Aorta (tissue), 4 donors: ENCODE measurements around the gene NPR2. TPM values are rescaled to one million over a fixed set of nuclear protein-coding genes. Genes with fewer than 3 reads are reported as not detected.

Experiments used
- polyA plus RNA-seq, 2 donors: library from polyadenylated mRNA; stranded (reverse); fragments of 200-250 nt; gene quantifications; one replicate each; pipeline ENCODE4 v1.2.3, GENCODE V29; 2013
- total RNA-seq, 2 donors: library from RNA; stranded (reverse); fragmentation: NEBNext Ultra II Directional; extraction: Animal tissue kit (Norgen Biotek cat#: 25700); gene quantifications; one replicate each; pipeline ENCODE4 v1.2.1, GENCODE V29; 2021
- donor health status: healthy with polysubstance abuse.
- donor health status: Bipolar disorder and iron deficiency.
- donor health status: DM: no; HTN: no; CAD: no.
- donor health status: DM: yes; HTN: yes; CAD: no.

NPR2 gene
- total and polyA plus RNA-seq, 4 donors = 13.3 to 85.0 (median 42.7) TPM

Other genes starting within 250 kb of the NPR2 start
- gene TESK1, start 186.3 kb upstream of the NPR2 start, total RNA-seq = 10 to 100 TPM; 52.1 to 58.2 TPM
- 10 to 100 TPM; 23.8 to 81.0 TPM for gene TESK1, start 186.3 kb upstream of the NPR2 start, polyA plus RNA-seq
- gene CD72, start 173.2 kb upstream of the NPR2 start, total RNA-seq = 10 to 100 TPM in 1 of 2 donors, 1 to 10 TPM in 1; 3.7 to 11.5 TPM
- gene CD72, start 173.2 kb upstream of the NPR2 start, polyA plus RNA-seq = 1 to 10 TPM; 1.6 to 3.4 TPM
- 1 to 10 TPM in 1 of 2 donors, under 1 TPM in 1; 0.65 to 1.3 TPM for gene SIT1, start 140.7 kb upstream of the NPR2 start, total RNA-seq
- 1 to 10 TPM; 1.0 to 1.1 TPM for gene SIT1, start 140.7 kb upstream of the NPR2 start, polyA plus RNA-seq
- gene RMRP, start 133.6 kb upstream of the NPR2 start, total RNA-seq = over 10,000 TPM; 14,949 to 16,694 TPM
- gene RMRP, start 133.6 kb upstream of the NPR2 start, polyA plus RNA-seq = not detected
- 10 to 100 TPM; 53.7 to 79.6 TPM for gene CCDC107, start 133.3 kb upstream of the NPR2 start, total RNA-seq
- 100 to 1,000 TPM in 1 of 2 donors, 10 to 100 TPM in 1; 65.7 to 224 TPM for gene CCDC107, start 133.3 kb upstream of the NPR2 start, polyA plus RNA-seq
- gene ARHGEF39, start 126.4 kb upstream of the NPR2 start, total RNA-seq = 1 to 10 TPM in 1 of 2 donors, under 1 TPM in 1; 0.75 to 1.7 TPM
- 1 to 10 TPM in 1 of 2 donors, under 1 TPM in 1; 0.25 to 1.8 TPM for gene ARHGEF39, start 126.4 kb upstream of the NPR2 start, polyA plus RNA-seq
- 1 to 10 TPM; 4.3 to 8.8 TPM for gene CA9, start 117.7 kb upstream of the NPR2 start, total RNA-seq
- gene CA9, start 117.7 kb upstream of the NPR2 start, polyA plus RNA-seq = under 1 TPM in 1 of 2 donors, not detected in 1; 0.79 TPM
- gene TPM2, start 101.7 kb upstream of the NPR2 start, total RNA-seq = 1,000 to 10,000 TPM; 1,614 to 5,973 TPM
- 1,000 to 10,000 TPM; 7,224 to 9,377 TPM for gene TPM2, start 101.7 kb upstream of the NPR2 start, polyA plus RNA-seq
- gene TLN1, start 59.4 kb upstream of the NPR2 start, total RNA-seq = 1,000 to 10,000 TPM in 1 of 2 donors, 100 to 1,000 TPM in 1; 735 to 1,271 TPM
- gene TLN1, start 59.4 kb upstream of the NPR2 start, polyA plus RNA-seq = 100 to 1,000 TPM; 160 to 382 TPM
- gene CREB3, start 58.9 kb upstream of the NPR2 start, total RNA-seq = 10 to 100 TPM; 39.5 to 51.3 TPM
- gene CREB3, start 58.9 kb upstream of the NPR2 start, polyA plus RNA-seq = 10 to 100 TPM; 46.2 to 62.0 TPM
- gene GBA2, start 42.4 kb upstream of the NPR2 start, total RNA-seq = 10 to 100 TPM; 83.8 to 83.9 TPM
- gene GBA2, start 42.4 kb upstream of the NPR2 start, polyA plus RNA-seq = 100 to 1,000 TPM in 1 of 2 donors, 10 to 100 TPM in 1; 18.5 to 122 TPM
- 10 to 100 TPM; 30.0 to 32.4 TPM for gene RGP1, start 42.3 kb upstream of the NPR2 start, total RNA-seq
- 10 to 100 TPM; 11.0 to 13.0 TPM for gene RGP1, start 42.3 kb upstream of the NPR2 start, polyA plus RNA-seq
- 1 to 10 TPM; 2.0 TPM for gene MSMP, start 37.3 kb upstream of the NPR2 start, total RNA-seq
- gene MSMP, start 37.3 kb upstream of the NPR2 start, polyA plus RNA-seq = not detected
- 1 to 10 TPM in 1 of 2 donors, under 1 TPM in 1; 0.71 to 3.0 TPM for gene SPAG8, start 20.7 kb downstream of the NPR2 start, total RNA-seq
- 1 to 10 TPM in 1 of 2 donors, not detected in 1; 4.4 TPM for gene SPAG8, start 20.7 kb downstream of the NPR2 start, polyA plus RNA-seq
- 10 to 100 TPM; 21.3 to 26.0 TPM for gene HINT2, start 23.5 kb downstream of the NPR2 start, total RNA-seq
- gene HINT2, start 23.5 kb downstream of the NPR2 start, polyA plus RNA-seq = 10 to 100 TPM; 34.8 to 61.5 TPM
- gene FAM221B, start 37.1 kb downstream of the NPR2 start, total RNA-seq = not detected
- gene FAM221B, start 37.1 kb downstream of the NPR2 start, polyA plus RNA-seq = under 1 TPM in 1 of 2 donors, not detected in 1; 0.13 TPM
- 10 to 100 TPM; 16.3 to 20.8 TPM for gene TMEM8B, start 37.6 kb downstream of the NPR2 start, total RNA-seq
- 10 to 100 TPM in 1 of 2 donors, 1 to 10 TPM in 1; 6.8 to 31.2 TPM for gene TMEM8B, start 37.6 kb downstream of the NPR2 start, polyA plus RNA-seq
- not detected for gene OR13J1, start 78.8 kb downstream of the NPR2 start, total RNA-seq
- gene OR13J1, start 78.8 kb downstream of the NPR2 start, polyA plus RNA-seq = not detected
- gene HRCT1, start 114.6 kb downstream of the NPR2 start, total RNA-seq = 10 to 100 TPM; 14.2 to 23.1 TPM
- gene HRCT1, start 114.6 kb downstream of the NPR2 start, polyA plus RNA-seq = 10 to 100 TPM; 17.4 to 25.7 TPM
- gene SPAAR, start 117.9 kb downstream of the NPR2 start, total RNA-seq = 1 to 10 TPM; 4.0 to 4.5 TPM
- gene SPAAR, start 117.9 kb downstream of the NPR2 start, polyA plus RNA-seq = under 1 TPM in 1 of 2 donors, not detected in 1; 0.82 TPM
- gene OR2S2, start 166.6 kb downstream of the NPR2 start, total RNA-seq = not detected
- gene OR2S2, start 166.6 kb downstream of the NPR2 start, polyA plus RNA-seq = not detected
- 10 to 100 TPM; 28.9 to 34.1 TPM for gene RECK, start 245.3 kb downstream of the NPR2 start, total RNA-seq
- 10 to 100 TPM in 1 of 2 donors, 1 to 10 TPM in 1; 6.0 to 19.9 TPM for gene RECK, start 245.3 kb downstream of the NPR2 start, polyA plus RNA-seq